B cell (primary cell): Measurements from ENCODE around the gene MIOX. TPM values are rescaled to one million over a fixed set of nuclear protein-coding genes. Genes with fewer than 3 reads are reported as not detected.

Experiments used
- ATAC-seq: fragments of 200-7000 bp; cut with Tn5 transposase; one replicate; pipeline ENCODE4 v1.10.0; 2021; ENCODE audit warnings: low read depth, mild to moderate bottlenecking, moderate number of reproducible peaks, moderate library complexity
- CTCF ChIA-PET: fragments of 350-600 bp; sonication (Branson Sonifier 250); formaldehyde crosslinking; loops from one replicate; lab custom pipeline; 2021; ENCODE audit warnings: antibody characterized with exemption, inconsistent platforms; lab: Charles Lee
- POLR2A ChIA-PET: fragments of 350-600 bp; sonication (Branson Sonifier 250); formaldehyde crosslinking; loops from one replicate; lab custom pipeline; 2021; ENCODE audit warnings: antibody characterized with exemption; lab: Charles Lee
- DNase-seq: peaks from one replicate; pipeline ENCODE4 v3.0.0; 2013
- H2AFZ ChIP-seq: 2 replicates; pipeline ENCODE4 v1.6.1; 2012; ENCODE audit warnings: mild to moderate bottlenecking, low read depth, low read length; ENCODE audit not compliant: insufficient read depth, poor library complexity, severe bottlenecking
- H3K27ac ChIP-seq, 2 donors: 1 replicate in 1 of 2; 2 replicates in 1 of 2; pipeline ENCODE4 v1.5.1; 2012 to 2013; ENCODE audit warnings: low read length in 2 of 2, mild to moderate bottlenecking in 2 of 2, moderate library complexity in 1 of 2
- H3K27me3 ChIP-seq, 4 experiments: fragments of 200-600 bp in 1 of 4; sonication (generic) in 1 of 4; replicated peaks in 1 of 4; 1 replicate in 2 of 4; 2 replicates in 2 of 4; pipeline versions ENCODE4 v1.6.1 to v1.7.0; 2013 to 2016; ENCODE audit warnings: low read length in 3 of 4, mild to moderate bottlenecking in 2 of 4, mixed read lengths in 1 of 4, moderate library complexity in 1 of 4; ENCODE audit not compliant: insufficient read depth in 4 of 4, control insufficient read depth in 3 of 4; ENCODE audit errors: control extremely low read depth in 1 of 4
- H3K36me3 ChIP-seq, 2 experiments: replicated peaks in 1 of 2; 1 replicate in 1 of 2; 2 replicates in 1 of 2; pipeline versions ENCODE4 v1.6.1 to v1.7.1; 2013; ENCODE audit warnings: low read length in 1 of 2; ENCODE audit not compliant: insufficient read depth in 2 of 2, control insufficient read depth in 1 of 2; ENCODE audit errors: control extremely low read depth in 1 of 2, extremely low read depth in 1 of 2
- H3K4me1 ChIP-seq, 2 donors: fragments of 200-600 bp in 1 of 2; sonication (generic) in 1 of 2; 1 replicate in 1 of 2; 2 replicates in 1 of 2; pipeline versions ENCODE4 v1.5.1 to v1.6.1; 2013 to 2017; ENCODE audit warnings: low read length in 2 of 2; ENCODE audit not compliant: control insufficient read depth in 2 of 2, insufficient read depth in 2 of 2
- H3K4me2 ChIP-seq: replicated peaks from 2 replicates; pipeline ENCODE3; 2012; ENCODE audit warnings: mild to moderate bottlenecking, low read depth, low read length; ENCODE audit not compliant: poor library complexity, severe bottlenecking
- H3K4me3 ChIP-seq, 5 experiments: fragments of 200-600 bp in 1 of 5; sonication (generic) in 1 of 5; 1 replicate in 3 of 5; 2 replicates in 2 of 5; pipeline versions ENCODE4 v1.5.1 to v1.7.0; 2011 to 2016; ENCODE audit warnings: low read length in 4 of 5, mild to moderate bottlenecking in 4 of 5, low read depth in 2 of 5, control low read depth in 1 of 5, moderate library complexity in 1 of 5; ENCODE audit not compliant: insufficient read depth in 1 of 5; ENCODE audit errors: control extremely low read depth in 1 of 5, extremely low read depth in 1 of 5
- H3K79me2 ChIP-seq: fragments of 200-600 bp; sonication (generic); one replicate; pipeline ENCODE4 v1.6.0; 2016; ENCODE audit warnings: low read length; ENCODE audit not compliant: control insufficient read depth, insufficient read depth
- H3K9ac ChIP-seq: fragments of 200-600 bp; sonication (generic); 2 replicates; pipeline ENCODE4 v1.6.1; 2017; ENCODE audit warnings: mild to moderate bottlenecking, low read length, moderate library complexity
- H3K9me3 ChIP-seq, 3 donors: one replicate each; pipeline versions ENCODE4 v1.6.1 to v1.7.1; 2013; ENCODE audit warnings: low read length in 2 of 3; ENCODE audit not compliant: control insufficient read depth in 2 of 3, insufficient read depth in 1 of 3; ENCODE audit errors: control extremely low read depth in 1 of 3
- H4K20me1 ChIP-seq: 2 replicates; pipeline ENCODE4 v1.6.0; 2012; ENCODE audit warnings: mild to moderate bottlenecking, low read length; ENCODE audit not compliant: insufficient read depth, control insufficient read depth, poor library complexity, severe bottlenecking
- H3K27ac Mint-ChIP-seq: one replicate; pipeline ENCODE4 v1.8.0; 2021; ENCODE audit warnings: mixed read lengths
- H3K27me3 Mint-ChIP-seq: one replicate; pipeline ENCODE4 v1.8.0; 2021; ENCODE audit warnings: mixed read lengths
- H3K4me1 Mint-ChIP-seq: one replicate; pipeline ENCODE4 v1.8.0; 2021; ENCODE audit warnings: mixed read lengths
- H3K4me3 Mint-ChIP-seq: one replicate; pipeline ENCODE4 v1.8.0; 2021; ENCODE audit warnings: mixed read lengths
- H3K9me3 Mint-ChIP-seq: one replicate; pipeline ENCODE4 v1.8.0; 2022; ENCODE audit warnings: mixed read lengths; ENCODE audit not compliant: insufficient read depth
- EZH2 ChIP-seq: IDR thresholded peaks from 2 replicates; pipeline ENCODE4 v1.6.1; 2012; ENCODE audit warnings: borderline replicate concordance, low read depth, mild to moderate bottlenecking, moderate library complexity, low read length; ENCODE audit not compliant: insufficient read depth, poor library complexity, severe bottlenecking
- WGBS: methylation state at CpG from one replicate; pipeline ENCODE4 v1.1.5; 2013; ENCODE audit warnings: missing lambda C conversion rate; ENCODE audit not compliant: insufficient coverage; 5-methylcytosine and 5-hydroxymethylcytosine counted together
- intact Hi-C: fragments of 100-400 bp; cut with micrococcal nuclease; formaldehyde crosslinking; loops from one replicate; pipeline ENCODE4 v1.10.0; 2022
- polyA plus RNA-seq: library from polyadenylated mRNA; depleted of rRNA; stranded (reverse); fragments of >200 nt; gene quantifications from 2 replicates; pipeline ENCODE4 v1.2.3, GENCODE V29; 2012
- total RNA-seq, 2 donors: library from RNA; stranded (reverse); fragments of 120-200 nt in 1 of 2; gene quantifications; 1 replicate in 1 of 2; 2 replicates in 1 of 2; pipeline versions ENCODE4 v1.2.3 to v1.2.4, GENCODE V29; 2013 to 2022
- TF ChIP-seq, protein P1 (sequence below): fragments of 200-600 bp; IDR thresholded peaks from one replicate; pipeline ENCODE4 v1.8.0; 2022; ENCODE audit warnings: antibody characterized with exemption, mild to moderate bottlenecking

The MIOX gene
- total and polyA plus RNA-seq, 2 donors (not counting 1 experiment from before 2014, with no cell fraction given) = 0.88 TPM; not detected in 1

DNA sequence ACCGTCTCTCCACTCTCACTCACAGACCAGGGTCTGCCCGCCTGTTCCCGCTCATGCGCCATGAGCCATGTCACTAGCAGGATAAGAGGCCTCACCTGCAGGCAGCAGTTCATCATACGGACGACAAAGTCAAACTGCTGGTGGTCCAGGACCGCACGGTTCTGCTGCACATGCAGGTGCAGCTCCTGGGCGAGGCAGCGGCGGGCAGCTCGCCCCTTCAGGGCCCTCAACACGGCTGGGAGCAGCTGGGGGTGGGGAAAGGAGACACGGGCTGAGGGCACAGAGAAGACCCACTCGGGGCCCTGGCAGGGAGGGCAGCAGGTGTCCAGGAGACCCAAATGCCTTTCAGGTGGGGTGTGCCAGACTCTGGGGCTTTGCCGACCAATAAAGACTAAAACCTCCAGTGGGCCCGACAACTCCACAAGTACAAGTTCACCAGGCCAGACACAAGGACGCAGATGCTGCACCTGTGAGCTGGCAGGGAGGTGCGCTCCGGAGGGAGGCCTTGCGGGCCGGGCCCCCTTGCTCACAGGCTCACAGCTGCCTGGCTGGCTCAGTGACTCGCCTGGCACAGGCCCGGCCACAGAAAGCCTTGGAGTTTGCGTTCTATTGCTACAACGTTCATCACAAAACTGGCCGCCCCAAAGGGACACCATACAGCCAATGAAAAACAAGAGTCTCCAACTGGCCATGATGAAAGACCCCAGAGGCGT, 23.3 kb upstream of the MIOX start:
- H3K36me3 ChIP-seq = peaks cover 0 to 93% of the 10 kb centered on the region in 2 experiments
- H3K27me3 ChIP-seq = no peaks in the 10 kb centered on the region
- no peak overlapping the region for H3K9ac ChIP-seq
- Mint-ChIP-seq H3K9me3 (no peaks in the 10 kb centered on the region), H3K4me3 (no peak overlapping the region), H3K27ac (no peak overlapping the region), H3K4me1 (peaks cover 10% of the 10 kb centered on the region), H3K27me3 (no peaks in the 10 kb centered on the region)
- H3K27ac ChIP-seq = no peak overlapping the region
- ChIA-PET POLR2A (interaction anchor here (0.7 kb wide), 1 partner anchor 271 kb away, joined by 3 read pairs; no protein-coding TSS in a partner anchor), CTCF (interaction anchor here (2.5 kb wide), 1 partner anchor 13 kb away, joined by 7 read pairs; no protein-coding TSS in a partner anchor)
- H3K4me3 ChIP-seq = no peak overlapping the region
- peaks cover 0 to 4% (median 0%) of the 10 kb centered on the region in 3 donors for H3K9me3 ChIP-seq
- no peak overlapping the region for H3K4me2 ChIP-seq
- no peak overlapping the region for H2AFZ ChIP-seq
- H3K79me2 ChIP-seq = peaks cover 8% of the 10 kb centered on the region
- 94% methylated on average over 27 of the region's 28 CpGs for WGBS
- intact Hi-C loops = no loop called here
- H3K4me1 ChIP-seq = peaks cover 6 to 7% of the 10 kb centered on the region in 2 donors
- TF ChIP-seq EZH2 = no peak
- TF ChIP-seq, protein P1, sequence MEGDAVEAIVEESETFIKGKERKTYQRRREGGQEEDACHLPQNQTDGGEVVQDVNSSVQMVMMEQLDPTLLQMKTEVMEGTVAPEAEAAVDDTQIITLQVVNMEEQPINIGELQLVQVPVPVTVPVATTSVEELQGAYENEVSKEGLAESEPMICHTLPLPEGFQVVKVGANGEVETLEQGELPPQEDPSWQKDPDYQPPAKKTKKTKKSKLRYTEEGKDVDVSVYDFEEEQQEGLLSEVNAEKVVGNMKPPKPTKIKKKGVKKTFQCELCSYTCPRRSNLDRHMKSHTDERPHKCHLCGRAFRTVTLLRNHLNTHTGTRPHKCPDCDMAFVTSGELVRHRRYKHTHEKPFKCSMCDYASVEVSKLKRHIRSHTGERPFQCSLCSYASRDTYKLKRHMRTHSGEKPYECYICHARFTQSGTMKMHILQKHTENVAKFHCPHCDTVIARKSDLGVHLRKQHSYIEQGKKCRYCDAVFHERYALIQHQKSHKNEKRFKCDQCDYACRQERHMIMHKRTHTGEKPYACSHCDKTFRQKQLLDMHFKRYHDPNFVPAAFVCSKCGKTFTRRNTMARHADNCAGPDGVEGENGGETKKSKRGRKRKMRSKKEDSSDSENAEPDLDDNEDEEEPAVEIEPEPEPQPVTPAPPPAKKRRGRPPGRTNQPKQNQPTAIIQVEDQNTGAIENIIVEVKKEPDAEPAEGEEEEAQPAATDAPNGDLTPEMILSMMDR = no peak
- no peak for DNase-seq
- H4K20me1 ChIP-seq = peaks cover 16% of the 10 kb centered on the region
- ATAC-seq = no peak

DNA sequence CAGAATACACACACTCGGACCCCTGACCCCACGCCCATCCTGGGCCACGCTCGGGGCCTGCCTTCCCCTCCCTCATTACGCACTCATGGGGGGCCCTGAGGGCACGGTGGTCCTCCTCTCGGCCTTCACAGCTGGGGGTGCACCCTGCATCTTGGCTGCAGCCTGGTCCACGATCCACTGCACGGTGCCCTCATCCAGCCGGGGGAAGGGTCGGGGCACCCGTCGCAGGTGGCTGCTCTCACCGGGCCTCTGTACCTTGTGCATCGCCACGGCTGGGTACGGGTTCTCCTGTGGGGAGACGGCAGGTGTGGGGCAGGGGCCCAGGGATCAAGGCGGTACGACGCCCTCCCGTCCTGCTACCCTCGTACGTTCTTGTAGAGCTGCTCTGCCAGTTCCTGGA, 22.2 kb upstream of the MIOX start:
- Mint-ChIP-seq H3K9me3 (no peaks in the 10 kb centered on the region), H3K27ac (no peak overlapping the region), H3K4me1 (peaks cover 21% of the 10 kb centered on the region), H3K27me3 (no peaks in the 10 kb centered on the region), H3K4me3 (no peak overlapping the region)
- ChIA-PET POLR2A (no interaction called here), CTCF (interaction anchor here (2.0 to 2.5 kb wide), 2 partner anchors 14 to 33 kb away, joined by 7 to 8 read pairs; no protein-coding TSS in a partner anchor)
- H4K20me1 ChIP-seq = peaks cover 26% of the 10 kb centered on the region
- no peak for TF ChIP-seq EZH2
- TF ChIP-seq, protein P1 = no peak
- H3K27me3 ChIP-seq = no peaks in the 10 kb centered on the region
- peaks cover 0 to 3% (median 0%) of the 10 kb centered on the region in 3 donors for H3K9me3 ChIP-seq
- intact Hi-C loops = no loop called here
- DNase-seq (no peak), ATAC-seq (no peak)
- WGBS = 94% methylated on average over 24 of the region's 24 CpGs
- no peak overlapping the region for H3K27ac ChIP-seq
- no peak overlapping the region for H3K9ac ChIP-seq
- peaks cover 17 to 18% of the 10 kb centered on the region in 2 donors for H3K4me1 ChIP-seq
- H3K4me2 ChIP-seq = no peak overlapping the region
- no peak overlapping the region for H3K4me3 ChIP-seq
- H2AFZ ChIP-seq = no peak overlapping the region
- H3K79me2 ChIP-seq = peaks cover 17% of the 10 kb centered on the region
- peaks cover 0 to 83% of the 10 kb centered on the region in 2 experiments for H3K36me3 ChIP-seq
